22Rv1 (cell line): ENCODE data around the gene PDRG1.

Experiments
- CTCF ChIP-seq: fragments of 450-650 bp; IDR thresholded peaks from 2 replicates; pipeline ENCODE4 v1.5.1; 2017; ENCODE audit warnings: mild to moderate bottlenecking
- ZFX ChIP-seq: fragments of 450-650 bp; IDR thresholded peaks from 2 replicates; pipeline ENCODE4 v1.6.1; 2017; ENCODE audit warnings: antibody characterized with exemption, borderline replicate concordance

GRCh38 chr20:31933698-31934097 is 18.1 kb downstream of the PDRG1 start:
- no peak for TF ChIP-seq CTCF
- TF ChIP-seq ZFX, result no peak
